Neural progenitor cell (in vitro differentiated cells): ENCODE data around the gene STRIP1. TPM values are rescaled to one million over a fixed set of nuclear protein-coding genes. Genes with fewer than 3 reads are reported as not detected.

Source experiments
- DNase-seq: peaks from one replicate; pipeline ENCODE4 v3.0.0-alpha.2; 2016; ENCODE audit warnings: low spot score
- H2AFZ ChIP-seq: fragments of 200-600 bp; sonication (generic); replicated peaks from 2 replicates; pipeline ENCODE4 v1.6.1; 2016; ENCODE audit warnings: antibody characterized with exemption
- H3F3A ChIP-seq: fragments of 200-600 bp; sonication (generic); 2 replicates; pipeline ENCODE4 v1.6.1; 2016; ENCODE audit warnings: antibody characterized with exemption, low read depth
- H3K27ac ChIP-seq: fragments of 200-600 bp; sonication (generic); 2 replicates; pipeline ENCODE4 v1.5.1; 2016; ENCODE audit warnings: mild to moderate bottlenecking
- H3K27me3 ChIP-seq: fragments of 200-600 bp; sonication (generic); 2 replicates; pipeline ENCODE4 v1.6.1; 2016; ENCODE audit warnings: mild to moderate bottlenecking, moderate library complexity
- H3K36me3 ChIP-seq: fragments of 200-600 bp; sonication (generic); 2 replicates; pipeline ENCODE4 v1.5.1; 2016
- H3K4me1 ChIP-seq: fragments of 200-600 bp; sonication (generic); 2 replicates; pipeline ENCODE4 v1.6.1; 2016; ENCODE audit warnings: mixed run types
- H3K4me2 ChIP-seq: fragments of 200-600 bp; sonication (generic); 2 replicates; pipeline ENCODE4 v1.6.1; 2016
- H3K4me3 ChIP-seq: fragments of 200-600 bp; sonication (generic); 2 replicates; pipeline ENCODE4 v1.5.1; 2016
- H3K79me2 ChIP-seq: fragments of 200-600 bp; sonication (generic); 2 replicates; pipeline ENCODE4 v1.6.1; 2016; ENCODE audit warnings: low read depth
- H3K9ac ChIP-seq: fragments of 200-600 bp; sonication (generic); 2 replicates; pipeline ENCODE4 v1.6.1; 2016
- H3K9me3 ChIP-seq: fragments of 200-600 bp; sonication (generic); 2 replicates; pipeline ENCODE4 v1.5.1; 2016; ENCODE audit warnings: low read depth
- H4K20me1 ChIP-seq: fragments of 200-600 bp; sonication (generic); 2 replicates; pipeline ENCODE4 v1.6.1; 2016; ENCODE audit warnings: low read depth
- H3K27ac Mint-ChIP-seq: 3 replicates; pipeline ENCODE4 v1.8.0; 2021; ENCODE audit warnings: mixed read lengths
- H3K27me3 Mint-ChIP-seq: 2 replicates; pipeline ENCODE4 v1.8.0; 2022; ENCODE audit warnings: low read depth, mild to moderate bottlenecking, inconsistent platforms, moderate library complexity, mixed read lengths; ENCODE audit not compliant: insufficient read depth
- H3K36me3 Mint-ChIP-seq: 3 replicates; pipeline ENCODE4 v1.8.0; 2021; ENCODE audit warnings: mixed read lengths
- H3K4me1 Mint-ChIP-seq: 3 replicates; pipeline ENCODE4 v1.8.0; 2021; ENCODE audit warnings: mixed read lengths
- H3K4me3 Mint-ChIP-seq: 3 replicates; pipeline ENCODE4 v1.8.0; 2021; ENCODE audit warnings: mild to moderate bottlenecking, moderate library complexity, mixed read lengths
- H3K9me3 Mint-ChIP-seq: 3 replicates; pipeline ENCODE4 v1.8.0; 2020; ENCODE audit warnings: mixed read lengths
- CTCF ChIP-seq: fragments of 200-600 bp; sonication (generic); IDR thresholded peaks from 2 replicates; pipeline ENCODE4 v1.5.1; 2017; ENCODE audit warnings: antibody characterized with exemption, mild to moderate bottlenecking
- EZH2 ChIP-seq: fragments of 200-600 bp; sonication (generic); IDR thresholded peaks from 2 replicates; pipeline ENCODE4 v1.6.1; 2017; ENCODE audit warnings: antibody characterized with exemption, mild to moderate bottlenecking, moderate library complexity
- EZH2phosphoT487 ChIP-seq: fragments of 200-600 bp; sonication (generic); IDR thresholded peaks from 2 replicates; pipeline ENCODE4 v1.6.1; 2017; ENCODE audit warnings: antibody characterized with exemption
- total RNA-seq: library from RNA; depleted of rRNA; stranded (reverse); fragments of >200 nt; gene quantifications from 2 replicates; pipeline ENCODE4 v1.2.3, GENCODE V29; 2015; ENCODE audit warnings: low replicate concordance

The STRIP1 gene
- total RNA-seq, 1 donor from 2014 or later, result 55.0 TPM

- H3K4me3 ChIP-seq, result no peak overlapping the region
- Mint-ChIP-seq H3K27me3 (peaks cover 9% of the 10 kb centered on the region), H3K9me3 (no peaks in the 10 kb centered on the region), H3K4me3 (no peak overlapping the region), H3K4me1 (peaks cover 10% of the 10 kb centered on the region), H3K36me3 (no peaks in the 10 kb centered on the region), H3K27ac (no peak overlapping the region)
- H3K27me3 ChIP-seq, result peaks cover 12% of the 10 kb centered on the region
- no peak overlapping the region for H2AFZ ChIP-seq
- no peak overlapping the region for H3K27ac ChIP-seq
- no peaks in the 10 kb centered on the region for H4K20me1 ChIP-seq
- H3K9ac ChIP-seq, result no peak overlapping the region
- no peak for TF ChIP-seq EZH2phosphoT487
- TF ChIP-seq EZH2, result no peak
- TF ChIP-seq CTCF, result no peak
- no peak for DNase-seq
- H3K4me2 ChIP-seq, result no peak overlapping the region
- no peaks in the 10 kb centered on the region for H3K36me3 ChIP-seq
- peaks cover 1% of the 10 kb centered on the region for H3K4me1 ChIP-seq
- H3F3A ChIP-seq, result no peaks in the 10 kb centered on the region
- no peaks in the 10 kb centered on the region for H3K9me3 ChIP-seq
- H3K79me2 ChIP-seq, result no peaks in the 10 kb centered on the region
Measured at GRCh38 chr1:110094931-110095654, 60.7 kb downstream of the STRIP1 start.

- no peak overlapping the region for H3K4me2 ChIP-seq
- H3F3A ChIP-seq, result no peaks in the 10 kb centered on the region
- Mint-ChIP-seq H3K4me3 (no peak overlapping the region), H3K27me3 (peaks cover 13% of the 10 kb centered on the region), H3K36me3 (no peaks in the 10 kb centered on the region), H3K4me1 (peaks cover 5% of the 10 kb centered on the region), H3K9me3 (no peaks in the 10 kb centered on the region), H3K27ac (no peak overlapping the region)
- no peak overlapping the region for H3K9ac ChIP-seq
- no peak overlapping the region for H3K4me3 ChIP-seq
- H3K27me3 ChIP-seq, result peaks cover 2% of the 10 kb centered on the region
- TF ChIP-seq EZH2phosphoT487 (no peak), CTCF (no peak)
- no peak overlapping the region for H3K27ac ChIP-seq
- no peaks in the 10 kb centered on the region for H3K4me1 ChIP-seq
- no peaks in the 10 kb centered on the region for H3K9me3 ChIP-seq
- DNase-seq, result no peak
- no peak overlapping the region for H2AFZ ChIP-seq
- H3K36me3 ChIP-seq, result no peaks in the 10 kb centered on the region
- no peaks in the 10 kb centered on the region for H4K20me1 ChIP-seq
- no peaks in the 10 kb centered on the region for H3K79me2 ChIP-seq
Measured at GRCh38 chr1:110097507-110098221, 63.2 kb downstream of the STRIP1 start.

GRCh38 chr1:110098222-110099026, 64.0 kb downstream of the STRIP1 start:
- H3K27me3 ChIP-seq, result no peaks in the 10 kb centered on the region
- Mint-ChIP-seq H3K27ac (no peak overlapping the region), H3K9me3 (no peaks in the 10 kb centered on the region), H3K36me3 (no peaks in the 10 kb centered on the region), H3K4me1 (peaks cover 5% of the 10 kb centered on the region), H3K4me3 (no peak overlapping the region), H3K27me3 (peaks cover 10% of the 10 kb centered on the region)
- H3K36me3 ChIP-seq, result no peaks in the 10 kb centered on the region
- H3K4me1 ChIP-seq, result no peaks in the 10 kb centered on the region
- no peaks in the 10 kb centered on the region for H3K9me3 ChIP-seq
- H3K4me3 ChIP-seq, result no peak overlapping the region
- no peaks in the 10 kb centered on the region for H3K79me2 ChIP-seq
- H3K27ac ChIP-seq, result no peak overlapping the region
- H2AFZ ChIP-seq, result no peak overlapping the region
- TF ChIP-seq EZH2phosphoT487 (no peak), EZH2 (no peak), CTCF (no peak)
- H4K20me1 ChIP-seq, result no peaks in the 10 kb centered on the region
- H3F3A ChIP-seq, result no peaks in the 10 kb centered on the region
- no peak for DNase-seq
- no peak overlapping the region for H3K4me2 ChIP-seq
- H3K9ac ChIP-seq, result no peak overlapping the region
